Prostate gland (tissue), 2 donors: Measurements from ENCODE around the gene ABLIM1. TPM values are rescaled to one million over a fixed set of nuclear protein-coding genes. Genes with fewer than 3 reads are reported as not detected.

Source experiments
- DNase-seq: peaks from one replicate; pipeline ENCODE4 v3.0.0-alpha.2; 2019; ENCODE audit warnings: low spot score
- H3K27ac ChIP-seq, 2 donors: fragments of 200-600 bp; sonication (generic); 2 replicates each; pipeline ENCODE4 v1.5.1; 2017 to 2019
- H3K27me3 ChIP-seq: fragments of 200-600 bp; sonication (generic); replicated peaks from 2 replicates; pipeline ENCODE4 v1.5.1; 2019; ENCODE audit not compliant: insufficient read depth
- H3K36me3 ChIP-seq, 2 donors: fragments of 200-600 bp; sonication (generic); 1 replicate in 1 of 2; 2 replicates in 1 of 2; pipeline versions ENCODE4 v1.5.1 to v1.8.1; 2017 to 2019
- H3K4me1 ChIP-seq: fragments of 200-600 bp; sonication (generic); replicated peaks from 2 replicates; pipeline ENCODE4 v1.5.1; 2019
- H3K4me3 ChIP-seq, 2 donors: fragments of 200-600 bp; sonication (generic); 2 replicates each; pipeline ENCODE4 v1.5.1; 2017 to 2019
- H3K9me3 ChIP-seq: fragments of 200-600 bp; sonication (generic); 2 replicates; pipeline ENCODE4 v1.5.1; 2017
- POLR2A ChIP-seq: fragments of 450-650 bp; IDR thresholded peaks from one replicate; pipeline ENCODE4 v1.6.1; 2016; ENCODE audit warnings: antibody characterized with exemption, mild to moderate bottlenecking
- POLR2AphosphoS5 ChIP-seq: sonication (generic); formaldehyde crosslinking; IDR thresholded peaks from one replicate; pipeline ENCODE4 v1.6.1; 2017; ENCODE audit warnings: antibody characterized with exemption
- WGBS: methylation state at CpG from one replicate; pipeline ENCODE4 v1.1.5; 2018; 5-methylcytosine and 5-hydroxymethylcytosine counted together
- intact Hi-C: fragments of 100-400 bp; cut with DNase I; formaldehyde crosslinking; loops from one replicate; pipeline ENCODE4 v1.14.2; 2022
- total RNA-seq, 2 donors: library from RNA; depleted of rRNA; stranded (reverse); fragments of >200 nt; gene quantifications; one replicate each; pipeline ENCODE4 v1.1.0, GENCODE V29; 2016
- TF ChIP-seq, protein P1 (sequence below), 4 experiments: fragments of 200-600 bp in 2 of 4; fragments of 450-650 bp in 2 of 4; sonication (generic) in 2 of 4; IDR thresholded peaks; 1 replicate in 3 of 4; 2 replicates in 1 of 4; pipeline ENCODE4 v1.5.1; 2016 to 2019; ENCODE audit warnings: antibody characterized with exemption in 4 of 4, mild to moderate bottlenecking in 2 of 4, moderate library complexity in 2 of 4

Gene ABLIM1
- total RNA-seq, 2 donors from 2014 or later = 43.9 to 138 TPM

- H3K4me3 ChIP-seq = no peak overlapping the region
- WGBS = 66% methylated on average over 11 of the region's 11 CpGs
- no peaks in the 10 kb centered on the region for H3K9me3 ChIP-seq
- no peak overlapping the region for H3K27ac ChIP-seq
- TF ChIP-seq POLR2A (no peak), POLR2AphosphoS5 (peak; percentile 60)
- TF ChIP-seq, protein P1, sequence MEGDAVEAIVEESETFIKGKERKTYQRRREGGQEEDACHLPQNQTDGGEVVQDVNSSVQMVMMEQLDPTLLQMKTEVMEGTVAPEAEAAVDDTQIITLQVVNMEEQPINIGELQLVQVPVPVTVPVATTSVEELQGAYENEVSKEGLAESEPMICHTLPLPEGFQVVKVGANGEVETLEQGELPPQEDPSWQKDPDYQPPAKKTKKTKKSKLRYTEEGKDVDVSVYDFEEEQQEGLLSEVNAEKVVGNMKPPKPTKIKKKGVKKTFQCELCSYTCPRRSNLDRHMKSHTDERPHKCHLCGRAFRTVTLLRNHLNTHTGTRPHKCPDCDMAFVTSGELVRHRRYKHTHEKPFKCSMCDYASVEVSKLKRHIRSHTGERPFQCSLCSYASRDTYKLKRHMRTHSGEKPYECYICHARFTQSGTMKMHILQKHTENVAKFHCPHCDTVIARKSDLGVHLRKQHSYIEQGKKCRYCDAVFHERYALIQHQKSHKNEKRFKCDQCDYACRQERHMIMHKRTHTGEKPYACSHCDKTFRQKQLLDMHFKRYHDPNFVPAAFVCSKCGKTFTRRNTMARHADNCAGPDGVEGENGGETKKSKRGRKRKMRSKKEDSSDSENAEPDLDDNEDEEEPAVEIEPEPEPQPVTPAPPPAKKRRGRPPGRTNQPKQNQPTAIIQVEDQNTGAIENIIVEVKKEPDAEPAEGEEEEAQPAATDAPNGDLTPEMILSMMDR (IDR thresholded peaks at IDR 0.05) = no peak
- H3K27me3 ChIP-seq = no peaks in the 10 kb centered on the region
- no peaks in the 10 kb centered on the region for H3K36me3 ChIP-seq
- intact Hi-C loops = loop anchor here (2.0 to 10.0 kb wide), 4 partner anchors 77 to 653 kb away; no protein-coding TSS in a partner anchor
- no peaks in the 10 kb centered on the region for H3K4me1 ChIP-seq
- DNase-seq = peak; percentile 66
Measured at GRCh38 chr10:114471906-114472876, 185.9 kb downstream of the ABLIM1 start.

- TF ChIP-seq, protein P1 (IDR thresholded peaks at IDR 0.05) = peak; percentile 79 to 95 (median 84)
- TF ChIP-seq POLR2AphosphoS5 = peak; percentile 22
- TF ChIP-seq POLR2A = no peak
- H3K4me1 ChIP-seq = no peaks in the 10 kb centered on the region
- H3K9me3 ChIP-seq = no peaks in the 10 kb centered on the region
- DNase-seq = peak; percentile 53
- H3K27ac ChIP-seq = no peak overlapping the region
- intact Hi-C loops = loop anchor here (2.0 to 10.0 kb wide), 4 partner anchors 78 to 654 kb away; no protein-coding TSS in a partner anchor
- H3K36me3 ChIP-seq = no peaks in the 10 kb centered on the region
- WGBS = 36% methylated on average over 11 of the region's 11 CpGs
- no peak overlapping the region for H3K4me3 ChIP-seq
- no peaks in the 10 kb centered on the region for H3K27me3 ChIP-seq
Measured at GRCh38 chr10:114470956-114471905, 186.8 kb downstream of the ABLIM1 start.

GRCh38 chr10:114470361-114470760 lies 187.7 kb downstream of the ABLIM1 start:
- intact Hi-C loops = loop anchor here (2.0 to 10.0 kb wide), 4 partner anchors 78 to 654 kb away; no protein-coding TSS in a partner anchor
- Histone ChIP-seq H3K4me1 (no peaks in the 10 kb centered on the region), H3K27ac (no peak overlapping the region), H3K27me3 (no peaks in the 10 kb centered on the region), H3K36me3 (no peaks in the 10 kb centered on the region), H3K9me3 (no peaks in the 10 kb centered on the region), H3K4me3 (no peak overlapping the region)
- TF ChIP-seq POLR2AphosphoS5 = no peak
- TF ChIP-seq POLR2A = no peak
- TF ChIP-seq, protein P1 (IDR thresholded peaks at IDR 0.05) = no peak
- no peak for DNase-seq
- WGBS = 97% methylated on average over 1 of the region's 1 CpG

DNA sequence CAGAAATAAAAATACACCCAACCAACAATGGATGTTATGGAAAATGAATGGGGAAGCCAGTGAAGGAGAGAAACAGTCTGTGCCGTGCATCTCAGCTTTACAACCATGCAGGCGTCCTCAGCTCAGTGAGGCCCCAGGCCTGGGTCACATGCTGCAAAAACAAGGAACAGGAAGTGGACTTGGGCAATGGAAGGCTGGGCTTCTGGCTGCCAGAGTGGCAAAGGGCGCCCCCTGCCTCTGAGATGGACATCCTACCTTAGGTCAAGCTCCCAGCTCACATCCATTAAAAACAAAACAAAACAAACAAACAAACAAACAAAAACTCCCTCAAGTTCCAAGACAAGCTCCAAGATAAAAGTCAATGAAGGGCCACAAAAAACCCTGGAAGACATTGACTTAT lies 199.1 kb downstream of the ABLIM1 start:
- intact Hi-C loops = no loop called here
- 88% methylated on average over 3 of the region's 3 CpGs for WGBS
- H3K27ac ChIP-seq = no peak overlapping the region

More for the DNA sequence above, 199.1 kb downstream of the ABLIM1 start:
- Histone ChIP-seq H3K4me1 (no peaks in the 10 kb centered on the region), H3K4me3 (no peak overlapping the region), H3K9me3 (no peaks in the 10 kb centered on the region), H3K27me3 (no peaks in the 10 kb centered on the region), H3K36me3 (no peaks in the 10 kb centered on the region)
- no peak for DNase-seq
- no peak for TF ChIP-seq POLR2AphosphoS5
- TF ChIP-seq, protein P1 (IDR thresholded peaks at IDR 0.05) = peak in 2 of 4 experiments; percentile 13 to 26
